PC-3 (cell line): ENCODE data around the gene DCHS2.

Source experiments
- EZH2 ChIP-seq: fragments of 300-600 bp; sonication (generic); IDR thresholded peaks from one replicate; pipeline ENCODE4 v1.6.1; 2017; ENCODE audit warnings: antibody characterized with exemption, mild to moderate bottlenecking, low read length; ENCODE audit not compliant: unreplicated experiment
- EZH2phosphoT487 ChIP-seq: fragments of 300-600 bp; sonication (generic); IDR thresholded peaks from 2 replicates; pipeline ENCODE4 v1.6.1; 2018; ENCODE audit warnings: mild to moderate bottlenecking, antibody characterized with exemption, low read length, borderline replicate concordance
- TF ChIP-seq, protein P1 (sequence below): fragments of 300-600 bp; sonication (generic); conservative IDR thresholded peaks from 2 replicates; pipeline ENCODE4 v1.5.1; 2017; ENCODE audit warnings: antibody characterized with exemption, low read depth, mild to moderate bottlenecking, low read length

- no peak for TF ChIP-seq EZH2
- TF ChIP-seq, protein P1, sequence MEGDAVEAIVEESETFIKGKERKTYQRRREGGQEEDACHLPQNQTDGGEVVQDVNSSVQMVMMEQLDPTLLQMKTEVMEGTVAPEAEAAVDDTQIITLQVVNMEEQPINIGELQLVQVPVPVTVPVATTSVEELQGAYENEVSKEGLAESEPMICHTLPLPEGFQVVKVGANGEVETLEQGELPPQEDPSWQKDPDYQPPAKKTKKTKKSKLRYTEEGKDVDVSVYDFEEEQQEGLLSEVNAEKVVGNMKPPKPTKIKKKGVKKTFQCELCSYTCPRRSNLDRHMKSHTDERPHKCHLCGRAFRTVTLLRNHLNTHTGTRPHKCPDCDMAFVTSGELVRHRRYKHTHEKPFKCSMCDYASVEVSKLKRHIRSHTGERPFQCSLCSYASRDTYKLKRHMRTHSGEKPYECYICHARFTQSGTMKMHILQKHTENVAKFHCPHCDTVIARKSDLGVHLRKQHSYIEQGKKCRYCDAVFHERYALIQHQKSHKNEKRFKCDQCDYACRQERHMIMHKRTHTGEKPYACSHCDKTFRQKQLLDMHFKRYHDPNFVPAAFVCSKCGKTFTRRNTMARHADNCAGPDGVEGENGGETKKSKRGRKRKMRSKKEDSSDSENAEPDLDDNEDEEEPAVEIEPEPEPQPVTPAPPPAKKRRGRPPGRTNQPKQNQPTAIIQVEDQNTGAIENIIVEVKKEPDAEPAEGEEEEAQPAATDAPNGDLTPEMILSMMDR: no peak
- TF ChIP-seq EZH2phosphoT487: no peak
These were observed 181.0 kb downstream of the DCHS2 start for GRCh38 chr4:154310578-154310977.
